GM13977 (cell line): ENCODE results near the gene VGLL1.

ENCODE experiments used
- DNase-seq: peaks from one replicate; pipeline ENCODE4 v3.0.0; 2012; ENCODE audit warnings: low spot score
- CTCF ChIP-seq: IDR thresholded peaks from 2 replicates; pipeline ENCODE4 v1.5.1; 2012; ENCODE audit warnings: mild to moderate bottlenecking, control low read depth; ENCODE audit not compliant: insufficient read depth; ENCODE audit errors: extremely low read depth, missing control alignments
- in situ Hi-C: fragments of 300-500 bp; cut with MboI; formaldehyde crosslinking; loops from one replicate; pipeline ENCODE4 v1.12.0; 2022; ENCODE audit warnings: low sequenced_read_pairs, low pct_unique_long_range_greater_than_20kb, mixed read lengths, inconsistent platforms; ENCODE audit not compliant: unreplicated experiment

Gene VGLL1

GRCh38 chrX:136546371-136546781 is 14.4 kb downstream of the VGLL1 start:
- TF ChIP-seq CTCF, result no peak
- in situ Hi-C loops, result no loop called here
- no peak for DNase-seq

GRCh38 chrX:136549226-136549625 is 17.2 kb downstream of the VGLL1 start:
- no peak for TF ChIP-seq CTCF
- in situ Hi-C loops, result no loop called here
- DNase-seq, result no peak

GRCh38 chrX:136551410-136551809 is 19.4 kb downstream of the VGLL1 start:
- in situ Hi-C loops, result no loop called here

GRCh38 chrX:136555694-136556093 is 23.7 kb downstream of the VGLL1 start:
- DNase-seq, result no peak
- in situ Hi-C loops, result no loop called here
- TF ChIP-seq CTCF, result no peak

More at GRCh38 chrX:136551410-136551809, 19.4 kb downstream of the VGLL1 start:
- DNase-seq, result no peak
- TF ChIP-seq CTCF, result no peak

GRCh38 chrX:136572030-136572429 is 40.0 kb downstream of the VGLL1 start:
- no peak for DNase-seq
- in situ Hi-C loops, result no loop called here
- peak; percentile 31 for TF ChIP-seq CTCF

GRCh38 chrX:136574548-136574947 is 42.5 kb downstream of the VGLL1 start:
- no peak for DNase-seq
- in situ Hi-C loops, result no loop called here
- no peak for TF ChIP-seq CTCF

GRCh38 chrX:136577552-136577951 is 45.5 kb downstream of the VGLL1 start:
- in situ Hi-C loops, result no loop called here
- peak; percentile 73 for TF ChIP-seq CTCF
- DNase-seq, result peak; percentile 31
